ENCODE results near the gene PCGF3.

PCGF3 gene

GRCh38 chr4:784401-785331, 79.0 kb downstream of the PCGF3 start:
- no peak for DNase-seq (ENCODE audit: low read depth in 2 of 2)

GRCh38 chr4:785332-786073, 79.9 kb downstream of the PCGF3 start:
- DNase-seq (ENCODE audit: low read depth in 2 of 2): no peak

GRCh38 chr4:786074-786741, 80.6 kb downstream of the PCGF3 start:
- DNase-seq (ENCODE audit: low read depth in 2 of 2): no peak

DNA sequence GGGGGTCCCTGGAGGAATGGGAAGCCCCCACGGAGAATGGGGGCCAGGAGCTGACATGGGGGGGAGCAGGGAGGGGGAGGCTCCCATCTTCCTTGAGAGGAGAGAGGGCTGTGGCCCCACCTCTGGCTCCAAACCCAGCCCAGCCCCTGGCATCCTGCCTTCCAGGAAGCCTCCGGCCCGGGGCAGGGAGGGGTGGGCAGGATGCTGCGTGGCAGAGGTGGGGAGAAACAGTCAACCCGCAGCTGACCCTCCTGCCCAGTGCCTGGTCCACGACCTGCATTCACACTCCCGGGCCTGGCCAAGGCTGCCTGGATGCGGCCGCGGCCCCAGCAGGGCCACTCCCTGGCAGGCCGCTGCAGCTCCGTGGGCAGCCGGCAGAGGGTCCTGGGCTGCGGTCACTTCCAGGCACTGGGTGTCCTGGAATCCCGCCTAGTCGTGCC, 81.2 kb downstream of the PCGF3 start:
- no peak for DNase-seq (ENCODE audit: low read depth in 2 of 2)

GRCh38 chr4:787561-787981, 81.9 kb downstream of the PCGF3 start:
- no peak for DNase-seq (ENCODE audit: low read depth in 2 of 2)

- no peak for DNase-seq (ENCODE audit: low read depth in 2 of 2)
These were observed 82.5 kb downstream of the PCGF3 start for GRCh38 chr4:788006-788635.

DNA sequence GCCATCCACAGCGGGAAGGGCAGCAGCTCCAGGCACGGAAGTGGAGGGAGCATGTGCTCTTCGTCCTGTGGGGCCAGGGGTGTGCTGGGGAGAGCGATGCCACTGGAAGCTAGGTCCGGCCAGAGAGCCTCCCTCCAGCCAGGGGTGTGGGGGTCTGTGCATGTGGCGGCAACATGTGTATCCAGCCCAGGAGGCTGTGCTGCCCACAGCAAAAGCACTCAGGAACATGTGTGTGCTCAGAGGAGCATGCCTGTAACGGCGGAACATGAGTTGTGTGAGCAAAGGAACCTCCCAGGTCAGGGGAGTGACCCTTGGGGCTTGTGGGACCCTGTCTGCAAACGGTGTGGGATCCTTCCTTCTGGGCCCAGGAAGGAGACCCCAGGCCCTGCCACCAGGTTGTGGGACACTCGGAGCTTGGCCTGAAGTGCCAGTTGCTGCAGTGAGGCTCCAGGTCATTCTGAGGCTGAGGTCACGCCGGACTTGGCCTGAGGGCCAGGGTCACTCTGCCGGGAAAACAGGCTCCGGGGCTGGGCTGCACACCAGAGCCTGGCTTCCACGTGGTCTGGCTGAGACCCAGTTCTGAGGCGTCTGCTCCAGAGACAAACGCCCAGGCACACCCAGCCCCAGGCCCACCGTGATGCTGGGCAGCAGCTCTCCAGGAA, 83.1 kb downstream of the PCGF3 start:
- DNase-seq (ENCODE audit: low read depth in 2 of 2): no peak

GRCh38 chr4:789571-790465, 84.2 kb downstream of the PCGF3 start:
- DNase-seq (ENCODE audit: low read depth in 2 of 2): no peak

GRCh38 chr4:790466-790820, 84.8 kb downstream of the PCGF3 start:
- no peak for DNase-seq (ENCODE audit: low read depth in 2 of 2)

- DNase-seq (ENCODE audit: low read depth in 2 of 2): no peak
These were observed 85.7 kb downstream of the PCGF3 start for GRCh38 chr4:791252-791897.

GRCh38 chr4:791898-792625, 86.4 kb downstream of the PCGF3 start:
- DNase-seq (ENCODE audit: low read depth in 2 of 2): peak in 1 of 2 donors; percentile 34

DNA sequence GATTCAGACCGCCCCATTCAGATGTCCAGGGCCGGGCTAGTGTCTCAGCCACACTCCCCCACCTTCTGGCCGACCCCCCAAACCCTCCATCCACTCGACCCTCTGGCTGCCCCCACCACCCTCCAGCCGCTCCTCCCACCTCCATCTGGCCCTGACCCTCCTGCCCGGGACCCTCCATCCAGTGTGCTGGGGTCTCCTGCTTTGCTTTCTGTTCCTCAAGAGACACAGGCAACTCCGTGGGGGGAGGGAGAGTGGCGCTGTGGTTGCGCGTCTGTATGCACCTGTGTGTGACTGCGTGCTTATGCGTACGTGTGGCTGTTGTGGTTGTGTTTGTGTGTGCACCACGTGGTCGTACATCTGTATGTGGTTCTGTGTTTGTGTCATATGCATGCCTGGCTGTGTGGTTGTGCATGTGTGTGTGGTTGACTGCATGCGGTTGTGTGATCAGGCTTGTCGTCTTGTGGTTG, 87.0 kb downstream of the PCGF3 start:
- DNase-seq (ENCODE audit: low read depth in 2 of 2): no peak

DNA sequence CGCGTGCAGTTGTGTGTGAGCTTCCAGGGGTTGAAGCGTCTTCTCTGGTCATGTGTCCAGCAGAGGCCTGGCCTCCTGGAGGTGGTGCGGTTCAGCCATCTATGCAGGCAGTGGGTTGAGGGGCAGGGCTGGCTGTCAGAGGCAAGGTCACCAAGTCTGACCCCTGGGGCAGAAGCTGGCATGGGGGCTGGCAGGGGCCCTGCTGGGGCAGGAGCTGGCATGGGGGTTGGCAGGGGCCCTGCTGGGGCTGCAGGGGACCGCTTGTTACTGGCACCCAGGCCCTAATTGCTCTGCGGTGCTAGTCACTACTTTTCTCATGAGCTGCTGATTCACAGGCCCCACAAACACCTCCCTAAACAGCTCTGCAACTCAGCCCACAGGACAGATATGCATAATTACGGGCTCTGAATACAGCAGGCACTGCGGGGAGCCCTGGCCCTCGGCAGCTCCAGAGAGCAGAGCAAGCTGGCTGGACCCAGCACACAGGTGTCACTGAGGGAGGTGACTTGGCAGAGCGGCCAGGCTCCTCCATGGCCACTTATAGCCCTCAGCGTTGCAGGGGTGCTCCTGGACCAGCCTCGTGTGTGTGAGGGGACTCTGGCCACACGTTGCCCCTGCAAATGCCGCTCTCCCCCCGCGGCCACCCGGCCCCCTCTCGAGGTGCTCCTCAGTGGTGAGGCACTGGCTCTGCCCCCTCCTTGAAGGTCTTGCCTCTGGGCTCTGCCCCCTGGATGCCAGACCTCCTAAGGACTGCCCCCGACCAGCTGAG, 87.6 kb downstream of the PCGF3 start:
- no peak for DNase-seq (ENCODE audit: low read depth in 2 of 2)

- DNase-seq (ENCODE audit: low read depth in 2 of 2): no peak
These were observed 88.4 kb downstream of the PCGF3 start for GRCh38 chr4:793941-794621.

DNA sequence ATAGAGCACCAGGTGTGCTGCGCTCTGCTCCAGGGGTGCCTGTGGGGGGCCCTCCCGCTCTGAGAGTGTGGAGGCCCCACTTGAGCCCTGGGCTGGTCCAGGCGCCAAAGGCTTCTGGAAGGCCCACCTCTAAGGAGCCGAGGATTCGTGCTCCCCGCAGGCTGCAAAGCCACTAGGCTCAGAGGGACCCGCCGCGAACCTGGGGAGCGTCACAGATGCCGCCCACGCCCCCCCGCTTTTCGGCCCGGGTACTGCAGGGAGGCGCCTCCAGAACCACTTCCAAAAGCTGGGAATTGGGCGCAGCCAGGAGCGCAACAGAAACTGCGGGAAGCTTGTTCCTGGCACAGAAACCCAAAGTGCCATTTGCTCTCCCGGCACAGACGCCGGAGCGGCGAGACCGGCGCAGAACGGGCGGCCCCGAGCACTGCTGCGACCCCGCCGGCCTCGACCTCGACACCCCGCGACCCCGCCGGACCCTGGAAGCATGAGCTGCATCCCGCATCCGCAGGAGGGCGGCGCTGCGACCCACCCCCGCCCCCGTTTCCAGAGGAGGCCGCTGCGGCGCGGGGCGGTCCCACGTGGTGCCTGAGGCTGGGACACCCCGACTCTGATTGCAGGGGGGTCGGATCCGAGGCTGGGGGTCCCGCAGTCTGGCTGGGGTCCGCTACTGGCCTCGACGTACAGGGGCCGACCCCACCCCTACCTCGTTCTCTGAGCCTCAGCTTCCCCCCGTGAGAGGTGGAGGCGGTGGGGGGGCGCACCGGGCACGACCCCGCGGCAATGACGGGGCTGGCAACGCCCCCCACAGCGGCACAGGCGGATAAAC, 89.5 kb downstream of the PCGF3 start:
- no peak for DNase-seq (ENCODE audit: low read depth in 2 of 2)

- DNase-seq (ENCODE audit: low read depth in 2 of 2): no peak
These were observed 90.1 kb downstream of the PCGF3 start for GRCh38 chr4:795726-796119.

DNA sequence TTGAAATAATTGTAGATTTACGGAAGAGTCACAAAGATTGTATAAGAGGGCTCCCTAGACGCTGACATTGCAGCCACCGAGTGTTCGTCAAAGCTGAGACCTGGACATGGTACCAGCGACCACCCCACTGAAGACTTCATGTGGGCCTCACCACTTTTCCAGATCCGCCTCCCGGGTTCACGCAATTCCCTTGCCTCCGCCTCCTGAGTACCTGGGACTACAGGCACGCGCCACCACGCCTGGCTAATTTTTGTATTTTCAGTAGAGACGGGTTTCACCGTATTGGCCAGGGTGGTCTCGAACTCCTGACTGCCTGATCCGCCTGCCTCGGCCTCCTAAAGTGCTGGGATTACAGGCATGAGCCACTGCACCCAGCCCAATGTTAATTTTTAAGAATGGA, 90.6 kb downstream of the PCGF3 start:
- DNase-seq (ENCODE audit: low read depth in 2 of 2): no peak

Measured in stimulated activated CD8-positive, alpha-beta memory T cell treated with anti-CD3 and anti-CD28 coated beads, Interleukin-2, amount 100 ng/mL, for 48 hours (primary cell).